SU-DHL-6 (cell line): ENCODE data around the gene DCTN2.

Source experiments
- EZH2phosphoT487 ChIP-seq: fragments of 200-600 bp; sonication (generic), shearing (Covaris generic); conservative IDR thresholded peaks from 2 replicates; pipeline ENCODE4 v1.6.1; 2018; ENCODE audit warnings: mild to moderate bottlenecking, antibody characterized with exemption, low read length, moderate library complexity, mixed read lengths
- TF ChIP-seq, protein P1 (sequence below): fragments of 200-600 bp; sonication (generic); IDR thresholded peaks from one replicate; pipeline ENCODE4 v1.5.1; 2017; ENCODE audit warnings: antibody characterized with exemption, mild to moderate bottlenecking, low read length, moderate library complexity; ENCODE audit not compliant: insufficient read depth, poor library complexity, severe bottlenecking

DNA sequence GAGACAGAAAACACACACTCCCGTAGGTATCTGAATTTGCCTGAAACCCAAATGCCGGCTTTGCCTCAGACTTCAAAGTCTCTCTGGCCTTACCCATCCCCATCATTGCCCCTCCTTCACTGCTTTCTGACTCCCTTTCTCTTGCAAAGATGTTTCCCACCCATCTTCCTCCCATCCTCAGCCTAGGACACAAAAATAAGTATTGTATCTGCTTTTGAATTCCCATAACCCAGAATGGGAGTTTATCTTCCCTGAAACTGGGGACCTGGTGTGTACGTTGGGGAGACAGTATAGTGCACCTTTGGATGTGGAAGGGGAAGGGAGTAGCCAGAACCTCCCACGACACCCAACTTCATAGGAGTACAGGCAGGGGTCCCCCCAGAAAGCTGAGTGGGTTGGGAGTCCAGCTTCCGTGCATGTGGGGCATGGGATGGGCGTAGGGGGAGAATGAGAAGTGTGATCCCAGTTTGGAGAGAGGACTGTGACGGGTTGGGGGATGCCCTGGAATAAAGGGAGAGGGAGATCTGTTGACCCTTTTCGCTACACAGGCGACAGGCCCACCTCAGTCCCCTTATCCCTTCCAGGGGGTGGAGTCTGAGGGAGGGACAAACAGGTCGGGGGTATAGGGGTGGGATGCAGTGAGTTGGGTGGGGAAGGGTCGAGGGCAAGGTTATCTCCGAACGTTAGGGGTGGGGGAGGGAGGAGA, 2.4 kb upstream of the DCTN2 start:
- TF ChIP-seq, protein P1, sequence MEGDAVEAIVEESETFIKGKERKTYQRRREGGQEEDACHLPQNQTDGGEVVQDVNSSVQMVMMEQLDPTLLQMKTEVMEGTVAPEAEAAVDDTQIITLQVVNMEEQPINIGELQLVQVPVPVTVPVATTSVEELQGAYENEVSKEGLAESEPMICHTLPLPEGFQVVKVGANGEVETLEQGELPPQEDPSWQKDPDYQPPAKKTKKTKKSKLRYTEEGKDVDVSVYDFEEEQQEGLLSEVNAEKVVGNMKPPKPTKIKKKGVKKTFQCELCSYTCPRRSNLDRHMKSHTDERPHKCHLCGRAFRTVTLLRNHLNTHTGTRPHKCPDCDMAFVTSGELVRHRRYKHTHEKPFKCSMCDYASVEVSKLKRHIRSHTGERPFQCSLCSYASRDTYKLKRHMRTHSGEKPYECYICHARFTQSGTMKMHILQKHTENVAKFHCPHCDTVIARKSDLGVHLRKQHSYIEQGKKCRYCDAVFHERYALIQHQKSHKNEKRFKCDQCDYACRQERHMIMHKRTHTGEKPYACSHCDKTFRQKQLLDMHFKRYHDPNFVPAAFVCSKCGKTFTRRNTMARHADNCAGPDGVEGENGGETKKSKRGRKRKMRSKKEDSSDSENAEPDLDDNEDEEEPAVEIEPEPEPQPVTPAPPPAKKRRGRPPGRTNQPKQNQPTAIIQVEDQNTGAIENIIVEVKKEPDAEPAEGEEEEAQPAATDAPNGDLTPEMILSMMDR: no peak
- no peak for TF ChIP-seq EZH2phosphoT487
